ENCODE data around the gene RNF152. TPM values are rescaled to one million over a fixed set of nuclear protein-coding genes. Genes with fewer than 3 reads are reported as not detected.
"Not testable (repeated sequence)": the region's sequence is repeated elsewhere in the genome, so short reads cannot be mapped to it uniquely, and the experiment has no call there.

Gene RNF152
- total and polyA plus RNA-seq, 2 experiments from 2014 or later: 1.1 to 9.4 TPM

GRCh38 chr18:61808286-61808685 lies 84.5 kb downstream of the RNF152 start:
- Histone ChIP-seq H3K36me3 (no peaks in the 10 kb centered on the region), H3K4me1 (ENCODE audit: low read depth) (no peaks in the 10 kb centered on the region), H3K27me3 (no peaks in the 10 kb centered on the region), H3K9me3 (ENCODE audit: low read depth) (no peaks in the 10 kb centered on the region), H3K27ac (no peak overlapping the region), H3K4me3 (no peak overlapping the region)
- DNase-seq (ENCODE audit: low read depth in 1 of 2, low spot score in 1 of 2): no peak
- TF ChIP-seq CTCF (IDR thresholded peaks at IDR 0.05; ENCODE audit: low read depth, low read length): no peak

GRCh38 chr18:61803393-61803792 lies 89.4 kb downstream of the RNF152 start:
- Histone ChIP-seq H3K27me3 (no peaks in the 10 kb centered on the region), H3K4me3 (no peak overlapping the region), H3K4me1 (ENCODE audit: low read depth) (no peaks in the 10 kb centered on the region), H3K9me3 (ENCODE audit: low read depth) (no peaks in the 10 kb centered on the region), H3K36me3 (no peaks in the 10 kb centered on the region), H3K27ac (no peak overlapping the region)
- TF ChIP-seq CTCF (IDR thresholded peaks at IDR 0.05; ENCODE audit: low read depth, low read length): no peak
- no peak for DNase-seq (ENCODE audit: low read depth in 1 of 2, low spot score in 1 of 2)

- Histone ChIP-seq H3K27ac (no peak overlapping the region), H3K4me3 (no peak overlapping the region), H3K27me3 (no peaks in the 10 kb centered on the region), H3K9me3 (ENCODE audit: low read depth) (no peaks in the 10 kb centered on the region), H3K4me1 (ENCODE audit: low read depth) (no peaks in the 10 kb centered on the region), H3K36me3 (no peaks in the 10 kb centered on the region)
- DNase-seq (ENCODE audit: low read depth in 1 of 2, low spot score in 1 of 2): no peak
- no peak for TF ChIP-seq CTCF (IDR thresholded peaks at IDR 0.05; ENCODE audit: low read depth, low read length)
Observed at GRCh38 chr18:61797696-61798590, 94.9 kb downstream of the RNF152 start.

GRCh38 chr18:61791031-61791430 lies 101.8 kb downstream of the RNF152 start:
- Histone ChIP-seq H3K36me3 (no peaks in the 10 kb centered on the region), H3K4me3 (no peak overlapping the region), H3K27me3 (no peaks in the 10 kb centered on the region), H3K27ac (no peak overlapping the region), H3K9me3 (ENCODE audit: low read depth) (no peaks in the 10 kb centered on the region), H3K4me1 (ENCODE audit: low read depth) (no peaks in the 10 kb centered on the region)
- TF ChIP-seq CTCF (IDR thresholded peaks at IDR 0.05; ENCODE audit: low read depth, low read length): no peak
- DNase-seq (ENCODE audit: low read depth in 1 of 2, low spot score in 1 of 2): no peak

GRCh38 chr18:61787011-61787670 lies 105.7 kb downstream of the RNF152 start:
- not testable (repeated sequence) for H3K27ac ChIP-seq; H3K27me3 ChIP-seq; H3K9me3 ChIP-seq (ENCODE audit: low read depth); H3K4me3 ChIP-seq; DNase-seq (ENCODE audit: low read depth in 1 of 2, low spot score in 1 of 2); H3K36me3 ChIP-seq
- H3K4me1 ChIP-seq (ENCODE audit: low read depth): peaks cover 24% of the 10 kb centered on the region

GRCh38 chr18:61785588-61785987 lies 107.2 kb downstream of the RNF152 start:
- Histone ChIP-seq H3K27ac (no peak overlapping the region), H3K4me3 (no peak overlapping the region), H3K36me3 (no peaks in the 10 kb centered on the region), H3K9me3 (ENCODE audit: low read depth) (no peaks in the 10 kb centered on the region), H3K4me1 (ENCODE audit: low read depth) (peaks cover 24% of the 10 kb centered on the region), H3K27me3 (no peaks in the 10 kb centered on the region)
- TF ChIP-seq CTCF (IDR thresholded peaks at IDR 0.05; ENCODE audit: low read depth, low read length): no peak
- peak in 1 of 2 donors; percentile 55 for DNase-seq (ENCODE audit: low read depth in 1 of 2, low spot score in 1 of 2)
